Neural crest cell (in vitro differentiated cells): ENCODE measurements around the gene TEAD1. TPM values are rescaled to one million over a fixed set of nuclear protein-coding genes. Genes with fewer than 3 reads are reported as not detected.

Experiments
- DNase-seq: peaks from one replicate; pipeline ENCODE4 v3.0.0; 2021; ENCODE audit warnings: low read depth, mixed read lengths, low spot score
- H3K27ac Mint-ChIP-seq: one replicate; pipeline ENCODE4 v1.8.0; 2021; ENCODE audit warnings: mild to moderate bottlenecking, mixed read lengths; ENCODE audit not compliant: unreplicated experiment
- H3K27me3 Mint-ChIP-seq: 2 replicates; pipeline ENCODE4 v1.8.0; 2021; ENCODE audit warnings: low read depth, mild to moderate bottlenecking, mixed read lengths
- H3K36me3 Mint-ChIP-seq: 2 replicates; pipeline ENCODE4 v1.8.0; 2021; ENCODE audit warnings: low read depth, mild to moderate bottlenecking, mixed read lengths
- H3K4me1 Mint-ChIP-seq: 2 replicates; pipeline ENCODE4 v1.8.0; 2021; ENCODE audit warnings: mixed read lengths
- H3K4me3 Mint-ChIP-seq: one replicate; pipeline ENCODE4 v1.8.0; 2021; ENCODE audit warnings: mild to moderate bottlenecking, mixed read lengths
- H3K9me3 Mint-ChIP-seq: 2 replicates; pipeline ENCODE4 v1.8.0; 2021; ENCODE audit warnings: mixed read lengths
- total RNA-seq: library from RNA; stranded (reverse); gene quantifications from 2 replicates; pipeline ENCODE4 v1.2.1, GENCODE V29; 2021
- TF ChIP-seq, protein P1 (sequence below): fragments of 200-600 bp; sonication (generic); conservative IDR thresholded peaks from 2 replicates; pipeline ENCODE4 v1.5.0; 2021; ENCODE audit warnings: antibody characterized with exemption, mild to moderate bottlenecking

Gene TEAD1
- total RNA-seq, 1 donor from 2014 or later = 84.1 TPM

DNA sequence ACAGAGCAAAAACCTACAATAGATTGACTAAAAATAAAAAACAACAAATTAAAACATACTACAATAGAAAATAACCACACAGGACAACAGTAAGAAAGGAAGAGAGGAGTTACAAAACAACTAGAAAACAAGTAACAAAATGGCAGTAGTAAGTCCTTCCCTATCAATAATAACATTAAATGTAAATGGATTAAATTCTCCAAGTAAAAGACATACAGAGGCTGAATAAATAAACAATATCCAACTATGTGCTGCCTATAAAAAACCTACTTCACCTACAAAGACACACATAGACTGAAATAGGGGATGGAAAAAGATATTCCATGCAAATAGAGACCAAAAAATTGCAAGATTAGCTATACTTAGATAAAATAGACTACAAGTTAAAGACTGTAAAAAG lies 277.9 kb downstream of the TEAD1 start:
- Mint-ChIP-seq H3K4me1 (no peaks in the 10 kb centered on the region), H3K9me3 (peaks cover 29% of the 10 kb centered on the region), H3K27ac (no peak overlapping the region), H3K4me3 (no peak overlapping the region), H3K36me3 (peaks cover 22% of the 10 kb centered on the region), H3K27me3 (no peaks in the 10 kb centered on the region)
- TF ChIP-seq, protein P1, sequence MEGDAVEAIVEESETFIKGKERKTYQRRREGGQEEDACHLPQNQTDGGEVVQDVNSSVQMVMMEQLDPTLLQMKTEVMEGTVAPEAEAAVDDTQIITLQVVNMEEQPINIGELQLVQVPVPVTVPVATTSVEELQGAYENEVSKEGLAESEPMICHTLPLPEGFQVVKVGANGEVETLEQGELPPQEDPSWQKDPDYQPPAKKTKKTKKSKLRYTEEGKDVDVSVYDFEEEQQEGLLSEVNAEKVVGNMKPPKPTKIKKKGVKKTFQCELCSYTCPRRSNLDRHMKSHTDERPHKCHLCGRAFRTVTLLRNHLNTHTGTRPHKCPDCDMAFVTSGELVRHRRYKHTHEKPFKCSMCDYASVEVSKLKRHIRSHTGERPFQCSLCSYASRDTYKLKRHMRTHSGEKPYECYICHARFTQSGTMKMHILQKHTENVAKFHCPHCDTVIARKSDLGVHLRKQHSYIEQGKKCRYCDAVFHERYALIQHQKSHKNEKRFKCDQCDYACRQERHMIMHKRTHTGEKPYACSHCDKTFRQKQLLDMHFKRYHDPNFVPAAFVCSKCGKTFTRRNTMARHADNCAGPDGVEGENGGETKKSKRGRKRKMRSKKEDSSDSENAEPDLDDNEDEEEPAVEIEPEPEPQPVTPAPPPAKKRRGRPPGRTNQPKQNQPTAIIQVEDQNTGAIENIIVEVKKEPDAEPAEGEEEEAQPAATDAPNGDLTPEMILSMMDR = no peak
- DNase-seq = no peak

DNA sequence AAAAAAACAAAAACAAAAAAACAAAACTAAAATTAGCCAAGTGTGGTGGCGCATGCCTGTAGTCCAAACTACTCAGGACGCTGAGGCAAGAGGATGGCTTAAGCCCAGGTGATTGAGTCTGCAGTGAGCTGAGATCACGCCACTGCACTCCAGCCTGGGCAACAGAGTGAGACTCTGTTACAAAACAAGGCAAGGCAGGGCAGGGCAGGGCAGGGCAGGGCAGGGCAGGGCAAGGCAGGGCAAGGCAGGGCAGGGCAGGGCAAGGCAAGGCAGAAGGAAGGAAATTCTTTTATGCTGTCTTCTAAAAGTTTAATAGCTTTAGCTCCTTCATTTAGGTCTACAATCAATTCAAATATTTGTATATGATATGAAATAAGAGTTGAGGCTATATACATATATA lies 284.8 kb downstream of the TEAD1 start:
- Mint-ChIP-seq H3K4me1 (no peaks in the 10 kb centered on the region), H3K27ac (no peak overlapping the region), H3K36me3 (peaks cover under 1% of the 10 kb centered on the region), H3K27me3 (no peaks in the 10 kb centered on the region), H3K9me3 (peaks cover 6% of the 10 kb centered on the region), H3K4me3 (no peak overlapping the region)
- TF ChIP-seq, protein P1 = no peak
- no peak for DNase-seq

DNA sequence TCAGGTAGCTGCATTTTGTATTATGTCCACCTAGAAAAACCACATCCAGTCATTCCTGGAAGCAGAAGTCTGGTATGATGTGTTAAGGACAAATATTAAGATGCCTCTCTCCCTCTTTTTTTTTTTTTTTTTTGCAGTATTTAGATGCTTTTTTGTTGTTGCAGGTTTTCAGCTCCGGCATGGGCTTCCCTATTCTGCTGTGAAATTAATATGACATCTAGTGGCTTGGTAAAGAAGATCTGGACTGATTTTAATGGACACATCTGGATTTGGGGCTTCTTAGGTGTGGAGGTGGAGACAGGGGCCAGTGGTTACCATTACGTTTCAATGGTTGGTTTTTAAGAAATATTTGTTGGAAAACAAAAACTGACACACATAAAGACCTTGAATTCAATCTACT lies 287.4 kb downstream of the TEAD1 start:
- Mint-ChIP-seq H3K27ac (peak overlapping the region; percentile 48), H3K36me3 (no peaks in the 10 kb centered on the region), H3K4me1 (peaks cover 12% of the 10 kb centered on the region), H3K4me3 (no peak overlapping the region), H3K27me3 (no peaks in the 10 kb centered on the region), H3K9me3 (no peaks in the 10 kb centered on the region)
- no peak for DNase-seq
- TF ChIP-seq, protein P1 = no peak

DNA sequence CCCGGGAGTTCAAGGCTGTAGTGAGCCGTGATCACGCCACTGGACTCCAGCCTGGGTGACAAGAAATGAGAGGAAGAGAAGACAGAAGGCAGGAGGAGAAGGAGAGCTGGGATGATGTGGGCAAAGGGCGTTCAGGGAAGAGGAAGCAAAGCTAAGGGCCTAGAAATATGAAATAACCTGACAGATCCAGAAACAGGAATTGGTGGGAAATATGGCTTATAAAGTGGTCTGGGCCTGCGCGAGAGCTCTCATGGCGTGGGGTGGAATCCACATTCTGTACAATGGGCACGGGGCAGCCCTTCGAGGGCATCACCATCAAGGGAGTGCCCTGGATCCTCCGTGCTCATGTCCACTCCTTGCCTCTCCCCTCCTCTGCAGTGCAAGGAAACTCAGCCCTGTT lies 288.1 kb downstream of the TEAD1 start:
- TF ChIP-seq, protein P1 = no peak
- Mint-ChIP-seq H3K4me3 (no peak overlapping the region), H3K27me3 (no peaks in the 10 kb centered on the region), H3K9me3 (no peaks in the 10 kb centered on the region), H3K36me3 (no peaks in the 10 kb centered on the region), H3K27ac (no peak overlapping the region), H3K4me1 (peaks cover 13% of the 10 kb centered on the region)
- DNase-seq = no peak

DNA sequence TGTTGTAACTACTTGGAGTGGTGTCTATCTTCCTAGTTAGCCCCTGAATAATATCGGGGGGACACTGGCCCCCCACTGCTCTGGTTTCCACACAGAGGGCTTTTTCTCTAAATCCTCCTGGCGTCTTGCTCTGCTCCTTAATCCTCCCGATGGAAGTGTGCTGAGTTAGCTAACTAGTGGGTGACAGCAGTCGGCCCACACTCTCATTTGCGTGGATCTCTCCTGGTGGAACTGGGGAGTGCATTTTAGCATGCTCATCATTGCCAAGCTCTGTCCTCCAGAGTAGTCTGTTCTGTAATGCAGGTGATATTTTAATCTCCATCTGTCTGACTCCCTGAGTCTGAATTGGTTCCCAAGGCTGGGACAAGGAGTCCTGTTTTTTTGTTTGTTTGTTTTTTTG lies 288.8 kb downstream of the TEAD1 start:
- DNase-seq = no peak
- no peaks in the 10 kb centered on the region for H3K9me3 Mint-ChIP-seq
- H3K27me3 Mint-ChIP-seq = no peaks in the 10 kb centered on the region
- peaks cover 13% of the 10 kb centered on the region for H3K4me1 Mint-ChIP-seq
- H3K4me3 Mint-ChIP-seq = no peak overlapping the region
- no peak overlapping the region for H3K27ac Mint-ChIP-seq
- TF ChIP-seq, protein P1 = no peak
- H3K36me3 Mint-ChIP-seq = no peaks in the 10 kb centered on the region
